Activated naive CD4-positive, alpha-beta T cell (primary cell): ENCODE results near the gene DTX4.
"Not testable (repeated sequence)": the region's sequence is repeated elsewhere in the genome, so short reads cannot be mapped to it uniquely, and the experiment has no call there.

Experiments
- DNase-seq, 4 experiments: peaks; one replicate each; lab custom pipeline; 2025; lab: John Stamatoyannopoulos, UW

The DTX4 gene

GRCh38 chr11:59171508-59172322, at the start of gene DTX4:
Gene DTX4 (plus strand): TSS chr11:59172132. CDS start chr11:59172596, 464 bp downstream.
- peak; percentile 61 to 85 (median 80) for DNase-seq

GRCh38 chr11:59135648-59136461, 36.1 kb upstream of the DTX4 start:
- DNase-seq, result peak; percentile 78 to 88 (median 84)

GRCh38 chr11:59136551-59136950, 35.4 kb upstream of the DTX4 start:
- not testable (repeated sequence) for DNase-seq

GRCh38 chr11:59137190-59137589, 34.7 kb upstream of the DTX4 start:
- no peak for DNase-seq

GRCh38 chr11:59138643-59139042, 33.3 kb upstream of the DTX4 start:
- DNase-seq, result no peak

- DNase-seq, result no peak
Measured at GRCh38 chr11:59141191-59141590, 30.7 kb upstream of the DTX4 start.

- no peak for DNase-seq
Measured at GRCh38 chr11:59141673-59142460, 30.1 kb upstream of the DTX4 start.

- peak; percentile 46 to 71 (median 54) for DNase-seq
Measured at GRCh38 chr11:59142530-59143507, 29.1 kb upstream of the DTX4 start, which contains the start of gene FAM111A. Gene FAM111A (plus strand): TSS chr11:59142856. CDS start chr11:59148873, 6,017 bp downstream.

- no peak for DNase-seq
Measured at GRCh38 chr11:59144096-59144495, 27.8 kb upstream of the DTX4 start.

GRCh38 chr11:59144579-59145345, 27.2 kb upstream of the DTX4 start:
- DNase-seq, result peak; percentile 26 to 33 (median 30)

- no peak for DNase-seq
Measured at GRCh38 chr11:59145534-59145933, 26.4 kb upstream of the DTX4 start.

GRCh38 chr11:59151761-59152160, 20.2 kb upstream of the DTX4 start:
- DNase-seq, result no peak

- no peak for DNase-seq
Measured at GRCh38 chr11:59152312-59152951, 19.5 kb upstream of the DTX4 start.

- DNase-seq, result no peak
Measured at GRCh38 chr11:59154610-59155009, 17.3 kb upstream of the DTX4 start.

GRCh38 chr11:59157433-59157832, 14.5 kb upstream of the DTX4 start:
- DNase-seq, result no peak

GRCh38 chr11:59158206-59159068, 13.5 kb upstream of the DTX4 start:
- peak in 1 of 4 experiments; percentile 33 for DNase-seq

GRCh38 chr11:59164028-59164427, 7.9 kb upstream of the DTX4 start:
- no peak for DNase-seq

- no peak for DNase-seq
Measured at GRCh38 chr11:59172345-59173079, 580 bp downstream of the DTX4 start.
